Measurements from ENCODE around the gene HSD17B12. TPM values are rescaled to one million over a fixed set of nuclear protein-coding genes. Genes with fewer than 3 reads are reported as not detected.

Gene HSD17B12
- total and polyA plus RNA-seq, 2 experiments from 2014 or later = 128 to 168 TPM

DNA sequence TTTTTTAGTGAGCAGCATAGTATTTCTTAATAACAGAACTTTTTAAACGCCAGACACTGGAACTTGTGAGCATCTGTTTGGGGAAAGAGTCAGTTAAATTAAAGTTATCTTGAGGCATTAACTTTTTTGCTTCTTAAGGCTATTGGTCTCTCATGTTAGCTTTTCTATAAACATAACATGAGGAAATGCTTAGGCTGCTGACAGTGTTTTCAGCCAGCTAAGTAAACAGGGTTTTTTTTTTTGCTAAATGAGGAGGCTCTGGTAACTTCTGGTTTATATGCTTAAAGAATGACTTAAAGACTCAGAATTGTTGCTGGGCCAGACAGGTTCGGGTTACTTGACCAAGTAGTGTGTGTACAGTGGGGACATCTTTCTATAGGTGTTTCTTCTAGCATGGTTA, 104.3 kb downstream of the HSD17B12 start:
- Histone ChIP-seq H3K9me2 (ENCODE audit: insufficient read depth) (no peaks in the 10 kb centered on the region), H3K4me1 (ENCODE audit: insufficient read depth) (no peaks in the 10 kb centered on the region), H4K20me1 (replicated peaks; ENCODE audit: insufficient read depth) (peaks cover 6% of the 10 kb centered on the region), H3K79me2 (replicated peaks; ENCODE audit: insufficient read depth) (peaks cover 59% of the 10 kb centered on the region), H3K36me3 (ENCODE audit: insufficient read depth) (no peaks in the 10 kb centered on the region; the same call in 1 of the 2 replicates), H3K4me2 (no peak overlapping the region), H3K27me3 (ENCODE audit: insufficient read depth) (no peaks in the 10 kb centered on the region), H3K27ac (ENCODE audit: low read depth) (no peak overlapping the region), H2AFZ (no peak overlapping the region), H3K4me3 (no peak overlapping the region), H3F3A (replicated peaks; ENCODE audit: low read depth) (no peaks in the 10 kb centered on the region)
- Mint-ChIP-seq H3K36me3 (ENCODE audit: low read depth) (peaks cover 35% of the 10 kb centered on the region), H3K4me1 (no peaks in the 10 kb centered on the region), H3K27me3 (ENCODE audit: insufficient read depth, low read depth, poor library complexity) (no peaks in the 10 kb centered on the region), H3K4me3 (no peak overlapping the region), H3K27ac (no peak overlapping the region), H3K9me3 (peaks cover 20% of the 10 kb centered on the region)
- DNase-seq (ENCODE audit: low spot score) (no peak), ATAC-seq (no peak)
- no peak for TF ChIP-seq POLR2AphosphoS5 (IDR thresholded peaks at IDR 0.05; ENCODE audit: low read depth)
- no peak for TF ChIP-seq ZNF331 (CRISPR knock-in tag; IDR thresholded peaks at IDR 0.05; ENCODE audit: low read depth)
- no peak for TF ChIP-seq EZH2 (IDR thresholded peaks at IDR 0.05; ENCODE audit: low read depth, unreplicated experiment)
- TF ChIP-seq NANOG (IDR thresholded peaks at IDR 0.05; ENCODE audit: borderline replicate concordance) = no peak
- no peak for TF ChIP-seq STAT1 (IDR thresholded peaks at IDR 0.05; ENCODE audit: unreplicated experiment)
- TF ChIP-seq, protein P1, sequence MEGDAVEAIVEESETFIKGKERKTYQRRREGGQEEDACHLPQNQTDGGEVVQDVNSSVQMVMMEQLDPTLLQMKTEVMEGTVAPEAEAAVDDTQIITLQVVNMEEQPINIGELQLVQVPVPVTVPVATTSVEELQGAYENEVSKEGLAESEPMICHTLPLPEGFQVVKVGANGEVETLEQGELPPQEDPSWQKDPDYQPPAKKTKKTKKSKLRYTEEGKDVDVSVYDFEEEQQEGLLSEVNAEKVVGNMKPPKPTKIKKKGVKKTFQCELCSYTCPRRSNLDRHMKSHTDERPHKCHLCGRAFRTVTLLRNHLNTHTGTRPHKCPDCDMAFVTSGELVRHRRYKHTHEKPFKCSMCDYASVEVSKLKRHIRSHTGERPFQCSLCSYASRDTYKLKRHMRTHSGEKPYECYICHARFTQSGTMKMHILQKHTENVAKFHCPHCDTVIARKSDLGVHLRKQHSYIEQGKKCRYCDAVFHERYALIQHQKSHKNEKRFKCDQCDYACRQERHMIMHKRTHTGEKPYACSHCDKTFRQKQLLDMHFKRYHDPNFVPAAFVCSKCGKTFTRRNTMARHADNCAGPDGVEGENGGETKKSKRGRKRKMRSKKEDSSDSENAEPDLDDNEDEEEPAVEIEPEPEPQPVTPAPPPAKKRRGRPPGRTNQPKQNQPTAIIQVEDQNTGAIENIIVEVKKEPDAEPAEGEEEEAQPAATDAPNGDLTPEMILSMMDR (conservative IDR thresholded peaks at IDR 0.05; ENCODE audit: low read depth in 2 of 2) = no peak
- TF ChIP-seq ZNF114 (CRISPR knock-in tag; IDR thresholded peaks at IDR 0.05) = no peak

DNA sequence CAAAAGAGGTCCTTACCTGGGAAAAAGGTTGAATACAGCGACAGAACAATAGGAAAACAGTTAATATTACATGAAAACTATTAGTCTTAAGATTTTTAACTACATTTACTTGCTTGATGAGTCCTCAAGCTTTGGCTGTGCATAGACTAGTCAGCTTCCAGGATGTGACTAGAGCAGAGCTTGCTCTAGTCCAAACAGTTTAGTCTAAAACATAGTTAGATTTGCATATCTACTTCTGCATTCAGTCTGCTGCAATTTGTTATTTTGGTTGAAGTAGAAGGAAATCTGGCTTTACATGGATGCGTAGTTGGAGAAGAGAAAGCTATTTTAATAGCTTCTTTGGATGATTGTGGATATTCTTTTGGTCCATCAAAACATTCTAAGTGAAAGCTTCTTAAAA, 104.8 kb downstream of the HSD17B12 start:
- no peak overlapping the region for H3K4me3 Mint-ChIP-seq
- TF ChIP-seq JUNB (IDR thresholded peaks at IDR 0.05; ENCODE audit: unreplicated experiment) (no peak), EZH2 (IDR thresholded peaks at IDR 0.05; ENCODE audit: low read depth, unreplicated experiment) (no peak), NANOG (IDR thresholded peaks at IDR 0.05; ENCODE audit: borderline replicate concordance) (no peak), ZNF331 (CRISPR knock-in tag; IDR thresholded peaks at IDR 0.05; ENCODE audit: low read depth) (no peak), CREB1 (CRISPR knock-in tag; IDR thresholded peaks at IDR 0.05; ENCODE audit: low read depth) (no peak), EZH2phosphoT487 (IDR thresholded peaks at IDR 0.05; ENCODE audit: unreplicated experiment) (no peak)
- TF ChIP-seq, protein P1 (conservative IDR thresholded peaks at IDR 0.05; ENCODE audit: low read depth in 2 of 2) = no peak
- TF ChIP-seq, protein P2, sequence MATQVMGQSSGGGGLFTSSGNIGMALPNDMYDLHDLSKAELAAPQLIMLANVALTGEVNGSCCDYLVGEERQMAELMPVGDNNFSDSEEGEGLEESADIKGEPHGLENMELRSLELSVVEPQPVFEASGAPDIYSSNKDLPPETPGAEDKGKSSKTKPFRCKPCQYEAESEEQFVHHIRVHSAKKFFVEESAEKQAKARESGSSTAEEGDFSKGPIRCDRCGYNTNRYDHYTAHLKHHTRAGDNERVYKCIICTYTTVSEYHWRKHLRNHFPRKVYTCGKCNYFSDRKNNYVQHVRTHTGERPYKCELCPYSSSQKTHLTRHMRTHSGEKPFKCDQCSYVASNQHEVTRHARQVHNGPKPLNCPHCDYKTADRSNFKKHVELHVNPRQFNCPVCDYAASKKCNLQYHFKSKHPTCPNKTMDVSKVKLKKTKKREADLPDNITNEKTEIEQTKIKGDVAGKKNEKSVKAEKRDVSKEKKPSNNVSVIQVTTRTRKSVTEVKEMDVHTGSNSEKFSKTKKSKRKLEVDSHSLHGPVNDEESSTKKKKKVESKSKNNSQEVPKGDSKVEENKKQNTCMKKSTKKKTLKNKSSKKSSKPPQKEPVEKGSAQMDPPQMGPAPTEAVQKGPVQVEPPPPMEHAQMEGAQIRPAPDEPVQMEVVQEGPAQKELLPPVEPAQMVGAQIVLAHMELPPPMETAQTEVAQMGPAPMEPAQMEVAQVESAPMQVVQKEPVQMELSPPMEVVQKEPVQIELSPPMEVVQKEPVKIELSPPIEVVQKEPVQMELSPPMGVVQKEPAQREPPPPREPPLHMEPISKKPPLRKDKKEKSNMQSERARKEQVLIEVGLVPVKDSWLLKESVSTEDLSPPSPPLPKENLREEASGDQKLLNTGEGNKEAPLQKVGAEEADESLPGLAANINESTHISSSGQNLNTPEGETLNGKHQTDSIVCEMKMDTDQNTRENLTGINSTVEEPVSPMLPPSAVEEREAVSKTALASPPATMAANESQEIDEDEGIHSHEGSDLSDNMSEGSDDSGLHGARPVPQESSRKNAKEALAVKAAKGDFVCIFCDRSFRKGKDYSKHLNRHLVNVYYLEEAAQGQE (IDR thresholded peaks at IDR 0.05; ENCODE audit: unreplicated experiment) = no peak

More for the DNA sequence above, 104.8 kb downstream of the HSD17B12 start:
- Mint-ChIP-seq H3K36me3 (ENCODE audit: low read depth) (peaks cover 32% of the 10 kb centered on the region), H3K27ac (no peak overlapping the region), H3K27me3 (ENCODE audit: insufficient read depth, low read depth, poor library complexity) (no peaks in the 10 kb centered on the region), H3K9me3 (peaks cover 20% of the 10 kb centered on the region), H3K4me1 (no peaks in the 10 kb centered on the region)
- Histone ChIP-seq H3K9me2 (ENCODE audit: insufficient read depth) (no peaks in the 10 kb centered on the region), H3K4me3 (no peak overlapping the region), H4K20me1 (replicated peaks; ENCODE audit: insufficient read depth) (peaks cover 6% of the 10 kb centered on the region), H3K4me1 (ENCODE audit: insufficient read depth) (no peaks in the 10 kb centered on the region), H2AFZ (no peak overlapping the region), H3K79me2 (replicated peaks; ENCODE audit: insufficient read depth) (peaks cover 54% of the 10 kb centered on the region), H3K27ac (ENCODE audit: low read depth) (no peak overlapping the region), H3K27me3 (ENCODE audit: insufficient read depth) (no peaks in the 10 kb centered on the region), H3F3A (replicated peaks; ENCODE audit: low read depth) (no peaks in the 10 kb centered on the region), H3K4me2 (no peak overlapping the region), H3K36me3 (ENCODE audit: insufficient read depth) (no peaks in the 10 kb centered on the region; the same call in 1 of the 2 replicates)
- ATAC-seq (no peak), DNase-seq (ENCODE audit: low spot score) (no peak)

Data from GM23338 (cell line).